Measurements from ENCODE around the gene ZNF691. TPM values are rescaled to one million over a fixed set of nuclear protein-coding genes. Genes with fewer than 3 reads are reported as not detected.

The ZNF691 gene, protein sequence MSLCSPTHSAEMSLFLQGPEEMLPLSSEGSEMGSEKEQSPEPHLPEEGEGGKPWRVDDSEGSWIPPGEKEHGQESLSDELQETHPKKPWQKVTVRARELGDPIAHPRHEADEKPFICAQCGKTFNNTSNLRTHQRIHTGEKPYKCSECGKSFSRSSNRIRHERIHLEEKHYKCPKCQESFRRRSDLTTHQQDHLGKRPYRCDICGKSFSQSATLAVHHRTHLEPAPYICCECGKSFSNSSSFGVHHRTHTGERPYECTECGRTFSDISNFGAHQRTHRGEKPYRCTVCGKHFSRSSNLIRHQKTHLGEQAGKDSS
- total RNA-seq (2021) (16.6 to 18.5 TPM (median 18.0 TPM) in 3 replicates), Bru-seq, nascent RNA (percentile 96 among the genes with signal in this experiment)
- long read RNA-seq, experiment 1, transcript ZNF691-206 (2 exons, 1,577 nt) = major isoform, 45 of 74 reads
- long read RNA-seq, experiment 1, transcript ZNF691-201 (4 exons, 1,910 nt) = minor isoform, 10 of 74 reads
- long read RNA-seq, experiment 1, transcript ZNF691-205 (3 exons, 1,683 nt) = minor isoform, 6 of 74 reads
- long read RNA-seq, experiment 1, partial matches to known transcripts = 0 of 74 reads
- long read RNA-seq, experiment 1, other reads (novel, unspliced or antisense) = 9 of 74 reads
- long read RNA-seq, experiment 2, transcript ZNF691-206 (2 exons, 1,577 nt) = major isoform, 7 of 26 reads
- long read RNA-seq, experiment 2, partial matches to known transcripts = 2 of 26 reads
- long read RNA-seq, experiment 2, other reads (novel, unspliced or antisense) = 16 of 26 reads
- long read RNA-seq, experiment 3, transcript ZNF691-205 (3 exons, 1,683 nt) = minor isoform, 8 of 63 reads
- long read RNA-seq, experiment 3, transcript ZNF691-201 (4 exons, 1,910 nt) = minor isoform, 10 of 63 reads
- long read RNA-seq, experiment 3, transcript ZNF691-206 (2 exons, 1,577 nt) = major isoform, 37 of 63 reads
- long read RNA-seq, experiment 3, partial matches to known transcripts = 5 of 63 reads
- long read RNA-seq, experiment 3, other reads (novel, unspliced or antisense) = 3 of 63 reads

DNA sequence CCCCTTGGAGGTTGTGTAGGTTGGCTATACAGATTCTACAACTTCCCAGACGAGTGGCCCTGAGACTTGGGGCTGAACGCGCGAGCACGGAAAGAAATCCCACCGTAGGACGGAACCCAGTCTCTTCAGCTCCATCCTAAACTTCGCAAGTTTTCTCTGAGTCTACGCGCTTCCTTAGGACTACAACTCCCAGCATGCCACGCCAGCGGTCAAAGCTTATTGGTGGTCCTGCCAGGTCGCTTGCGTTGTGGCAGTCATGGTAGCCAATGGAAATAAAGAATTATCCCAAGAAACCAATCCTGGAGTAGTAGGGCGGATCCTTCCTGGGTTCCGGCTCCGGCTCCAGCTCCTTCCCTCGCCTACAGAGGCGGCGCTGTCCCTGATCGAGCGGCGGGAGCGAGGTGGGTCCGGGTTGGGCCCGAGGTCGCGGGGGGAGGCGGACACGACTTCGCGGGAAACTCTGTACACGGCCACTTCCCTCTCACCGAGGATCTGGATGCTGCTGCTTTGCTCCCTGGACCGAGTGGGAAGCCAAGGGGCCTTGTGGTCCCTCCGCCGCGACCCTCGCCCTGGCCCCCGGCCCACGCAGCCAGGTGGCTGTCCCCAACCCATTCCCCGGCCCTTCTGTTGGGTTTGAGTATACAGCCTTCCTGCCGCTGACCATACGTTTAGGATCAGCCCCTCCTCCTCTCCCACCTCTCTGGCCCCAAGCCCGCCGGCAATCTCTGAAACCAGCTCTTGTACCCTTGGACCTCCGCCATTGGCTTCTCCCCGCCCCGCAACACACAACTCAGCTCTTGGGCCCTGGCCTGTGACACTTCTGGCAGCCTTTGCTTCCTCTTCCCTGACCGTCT, at the start of gene ZNF691:
ZNF691 (plus strand) TSS at position 357 of the 854 bp plus-strand sequence. CDS start 3,046 bp downstream, outside the sequence.
- Mint-ChIP-seq H3K27ac (peak within 1 kb of the TSS; percentile 90), H3K27me3 (ENCODE audit: low read depth) (no peaks in the 10 kb centered on the region; the same call in 1 of the 2 replicates), H3K4me3 (peak within 1 kb of the TSS; percentile 95), H3K4me1 (peaks cover 24% of the 10 kb centered on the region), H3K9me3 (no peaks in the 10 kb centered on the region; the same call in 1 of the 2 replicates), H3K36me3 (peaks cover 31% of the 10 kb centered on the region)
- POLR2A ChIA-PET = interaction anchor here (0.5 to 1.3 kb wide), 14 partner anchors 22 to 954 kb away, joined by 3 to 8 read pairs (median 3); partner anchors contain the start of genes C1orf50, CLDN19 and P3H1
- DNase-seq (ENCODE audit: low spot score) (peak; percentile 94), ATAC-seq (peak; percentile 99)
- CTCF ChIA-PET = interaction anchor here (0.6 to 3.3 kb wide), 36 partner anchors 9 to 1088 kb away, joined by 3 to 21 read pairs (median 4); partner anchors contain the start of genes C1orf210, C1orf50, CFAP57 and EBNA1BP2
- TF ChIP-seq FOXK1 (CRISPR knock-in tag; IDR thresholded peaks at IDR 0.05) (0 out of 2 replicates have a peak, but pooled peaks have one; percentile 8), ETV6 (CRISPR knock-in tag; IDR thresholded peaks at IDR 0.05) (peak; percentile 66; the same call in 1 of the 2 replicates), GABPB1 (CRISPR knock-in tag; IDR thresholded peaks at IDR 0.05) (no peak), ZNF232 (CRISPR knock-in tag; IDR thresholded peaks at IDR 0.05) (peak; percentile 53; the same call in 1 of the 2 replicates), ELF4 (CRISPR knock-in tag; IDR thresholded peaks at IDR 0.05; ENCODE audit: low read depth) (no peak), ZNF219 (CRISPR knock-in tag; IDR thresholded peaks at IDR 0.05; ENCODE audit: borderline replicate concordance) (no peak), KAT7 (CRISPR knock-in tag; IDR thresholded peaks at IDR 0.05; ENCODE audit: borderline replicate concordance) (no peak), SP1 (CRISPR knock-in tag; conservative IDR thresholded peaks at IDR 0.05) (peak; percentile 59; the same call in 1 of the 2 replicates), NFYB (CRISPR knock-in tag; conservative IDR thresholded peaks at IDR 0.05; ENCODE audit: low read depth) (peak; percentile 99)
- TF ChIP-seq, protein P1, sequence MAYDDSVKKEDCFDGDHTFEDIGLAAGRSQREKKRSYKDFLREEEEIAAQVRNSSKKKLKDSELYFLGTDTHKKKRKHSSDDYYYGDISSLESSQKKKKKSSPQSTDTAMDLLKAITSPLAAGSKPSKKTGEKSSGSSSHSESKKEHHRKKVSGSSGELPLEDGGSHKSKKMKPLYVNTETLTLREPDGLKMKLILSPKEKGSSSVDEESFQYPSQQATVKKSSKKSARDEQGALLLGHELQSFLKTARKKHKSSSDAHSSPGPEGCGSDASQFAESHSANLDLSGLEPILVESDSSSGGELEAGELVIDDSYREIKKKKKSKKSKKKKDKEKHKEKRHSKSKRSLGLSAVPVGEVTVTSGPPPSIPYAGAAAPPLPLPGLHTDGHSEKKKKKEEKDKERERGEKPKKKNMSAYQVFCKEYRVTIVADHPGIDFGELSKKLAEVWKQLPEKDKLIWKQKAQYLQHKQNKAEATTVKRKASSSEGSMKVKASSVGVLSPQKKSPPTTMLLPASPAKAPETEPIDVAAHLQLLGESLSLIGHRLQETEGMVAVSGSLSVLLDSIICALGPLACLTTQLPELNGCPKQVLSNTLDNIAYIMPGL (CRISPR knock-in tag; IDR thresholded peaks at IDR 0.05) = 0 out of 2 replicates have a peak, but pooled peaks have one; percentile 50
- TF ChIP-seq, protein P2, sequence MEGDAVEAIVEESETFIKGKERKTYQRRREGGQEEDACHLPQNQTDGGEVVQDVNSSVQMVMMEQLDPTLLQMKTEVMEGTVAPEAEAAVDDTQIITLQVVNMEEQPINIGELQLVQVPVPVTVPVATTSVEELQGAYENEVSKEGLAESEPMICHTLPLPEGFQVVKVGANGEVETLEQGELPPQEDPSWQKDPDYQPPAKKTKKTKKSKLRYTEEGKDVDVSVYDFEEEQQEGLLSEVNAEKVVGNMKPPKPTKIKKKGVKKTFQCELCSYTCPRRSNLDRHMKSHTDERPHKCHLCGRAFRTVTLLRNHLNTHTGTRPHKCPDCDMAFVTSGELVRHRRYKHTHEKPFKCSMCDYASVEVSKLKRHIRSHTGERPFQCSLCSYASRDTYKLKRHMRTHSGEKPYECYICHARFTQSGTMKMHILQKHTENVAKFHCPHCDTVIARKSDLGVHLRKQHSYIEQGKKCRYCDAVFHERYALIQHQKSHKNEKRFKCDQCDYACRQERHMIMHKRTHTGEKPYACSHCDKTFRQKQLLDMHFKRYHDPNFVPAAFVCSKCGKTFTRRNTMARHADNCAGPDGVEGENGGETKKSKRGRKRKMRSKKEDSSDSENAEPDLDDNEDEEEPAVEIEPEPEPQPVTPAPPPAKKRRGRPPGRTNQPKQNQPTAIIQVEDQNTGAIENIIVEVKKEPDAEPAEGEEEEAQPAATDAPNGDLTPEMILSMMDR (IDR thresholded peaks at IDR 0.05) = no peak
- TF ChIP-seq, protein P3, sequence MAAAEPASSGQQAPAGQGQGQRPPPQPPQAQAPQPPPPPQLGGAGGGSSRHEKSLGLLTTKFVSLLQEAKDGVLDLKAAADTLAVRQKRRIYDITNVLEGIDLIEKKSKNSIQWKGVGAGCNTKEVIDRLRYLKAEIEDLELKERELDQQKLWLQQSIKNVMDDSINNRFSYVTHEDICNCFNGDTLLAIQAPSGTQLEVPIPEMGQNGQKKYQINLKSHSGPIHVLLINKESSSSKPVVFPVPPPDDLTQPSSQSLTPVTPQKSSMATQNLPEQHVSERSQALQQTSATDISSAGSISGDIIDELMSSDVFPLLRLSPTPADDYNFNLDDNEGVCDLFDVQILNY (CRISPR knock-in tag; IDR thresholded peaks at IDR 0.05) = peak; percentile 69; the same call in 1 of the 2 replicates
- TF ChIP-seq, protein P4, sequence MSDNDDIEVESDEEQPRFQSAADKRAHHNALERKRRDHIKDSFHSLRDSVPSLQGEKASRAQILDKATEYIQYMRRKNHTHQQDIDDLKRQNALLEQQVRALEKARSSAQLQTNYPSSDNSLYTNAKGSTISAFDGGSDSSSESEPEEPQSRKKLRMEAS (CRISPR knock-in tag; IDR thresholded peaks at IDR 0.05) = peak; percentile 27
- TF ChIP-seq, protein P5, sequence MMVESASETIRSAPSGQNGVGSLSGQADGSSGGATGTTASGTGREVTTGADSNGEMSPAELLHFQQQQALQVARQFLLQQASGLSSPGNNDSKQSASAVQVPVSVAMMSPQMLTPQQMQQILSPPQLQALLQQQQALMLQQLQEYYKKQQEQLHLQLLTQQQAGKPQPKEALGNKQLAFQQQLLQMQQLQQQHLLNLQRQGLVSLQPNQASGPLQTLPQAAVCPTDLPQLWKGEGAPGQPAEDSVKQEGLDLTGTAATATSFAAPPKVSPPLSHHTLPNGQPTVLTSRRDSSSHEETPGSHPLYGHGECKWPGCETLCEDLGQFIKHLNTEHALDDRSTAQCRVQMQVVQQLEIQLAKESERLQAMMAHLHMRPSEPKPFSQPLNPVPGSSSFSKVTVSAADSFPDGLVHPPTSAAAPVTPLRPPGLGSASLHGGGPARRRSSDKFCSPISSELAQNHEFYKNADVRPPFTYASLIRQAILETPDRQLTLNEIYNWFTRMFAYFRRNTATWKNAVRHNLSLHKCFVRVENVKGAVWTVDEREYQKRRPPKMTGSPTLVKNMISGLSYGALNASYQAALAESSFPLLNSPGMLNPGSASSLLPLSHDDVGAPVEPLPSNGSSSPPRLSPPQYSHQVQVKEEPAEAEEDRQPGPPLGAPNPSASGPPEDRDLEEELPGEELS (CRISPR knock-in tag; IDR thresholded peaks at IDR 0.05) = no peak
- TF ChIP-seq, protein P6, sequence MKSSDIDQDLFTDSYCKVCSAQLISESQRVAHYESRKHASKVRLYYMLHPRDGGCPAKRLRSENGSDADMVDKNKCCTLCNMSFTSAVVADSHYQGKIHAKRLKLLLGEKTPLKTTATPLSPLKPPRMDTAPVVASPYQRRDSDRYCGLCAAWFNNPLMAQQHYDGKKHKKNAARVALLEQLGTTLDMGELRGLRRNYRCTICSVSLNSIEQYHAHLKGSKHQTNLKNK (CRISPR knock-in tag; IDR thresholded peaks at IDR 0.05) = no peak
- TF ChIP-seq, protein P7, sequence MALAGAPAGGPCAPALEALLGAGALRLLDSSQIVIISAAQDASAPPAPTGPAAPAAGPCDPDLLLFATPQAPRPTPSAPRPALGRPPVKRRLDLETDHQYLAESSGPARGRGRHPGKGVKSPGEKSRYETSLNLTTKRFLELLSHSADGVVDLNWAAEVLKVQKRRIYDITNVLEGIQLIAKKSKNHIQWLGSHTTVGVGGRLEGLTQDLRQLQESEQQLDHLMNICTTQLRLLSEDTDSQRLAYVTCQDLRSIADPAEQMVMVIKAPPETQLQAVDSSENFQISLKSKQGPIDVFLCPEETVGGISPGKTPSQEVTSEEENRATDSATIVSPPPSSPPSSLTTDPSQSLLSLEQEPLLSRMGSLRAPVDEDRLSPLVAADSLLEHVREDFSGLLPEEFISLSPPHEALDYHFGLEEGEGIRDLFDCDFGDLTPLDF (CRISPR knock-in tag; IDR thresholded peaks at IDR 0.05) = no peak
